HG02763 (cell line): ENCODE results near the gene CEND1.

ENCODE experiments used
- ATAC-seq: cut with Tn5 transposase; IDR thresholded peaks from one replicate; pipeline ENCODE4 v1.9.1; 2021; ENCODE audit warnings: mild to moderate bottlenecking, moderate library complexity; ENCODE audit not compliant: unreplicated experiment

The CEND1 gene

GRCh38 chr11:827897-828192 lies 38.0 kb upstream of the CEND1 start, which contains the start of gene CRACR2B:
CRACR2B (plus strand) TSS chr11:827919; CDS start chr11:828608, 689 bp downstream.
- no peak for ATAC-seq

GRCh38 chr11:827146-827896 lies 37.4 kb upstream of the CEND1 start:
- ATAC-seq, result no peak

- ATAC-seq, result no peak
Measured at GRCh38 chr11:826836-827145, 36.9 kb upstream of the CEND1 start.

GRCh38 chr11:826227-826621 lies 36.3 kb upstream of the CEND1 start:
- no peak for ATAC-seq

DNA sequence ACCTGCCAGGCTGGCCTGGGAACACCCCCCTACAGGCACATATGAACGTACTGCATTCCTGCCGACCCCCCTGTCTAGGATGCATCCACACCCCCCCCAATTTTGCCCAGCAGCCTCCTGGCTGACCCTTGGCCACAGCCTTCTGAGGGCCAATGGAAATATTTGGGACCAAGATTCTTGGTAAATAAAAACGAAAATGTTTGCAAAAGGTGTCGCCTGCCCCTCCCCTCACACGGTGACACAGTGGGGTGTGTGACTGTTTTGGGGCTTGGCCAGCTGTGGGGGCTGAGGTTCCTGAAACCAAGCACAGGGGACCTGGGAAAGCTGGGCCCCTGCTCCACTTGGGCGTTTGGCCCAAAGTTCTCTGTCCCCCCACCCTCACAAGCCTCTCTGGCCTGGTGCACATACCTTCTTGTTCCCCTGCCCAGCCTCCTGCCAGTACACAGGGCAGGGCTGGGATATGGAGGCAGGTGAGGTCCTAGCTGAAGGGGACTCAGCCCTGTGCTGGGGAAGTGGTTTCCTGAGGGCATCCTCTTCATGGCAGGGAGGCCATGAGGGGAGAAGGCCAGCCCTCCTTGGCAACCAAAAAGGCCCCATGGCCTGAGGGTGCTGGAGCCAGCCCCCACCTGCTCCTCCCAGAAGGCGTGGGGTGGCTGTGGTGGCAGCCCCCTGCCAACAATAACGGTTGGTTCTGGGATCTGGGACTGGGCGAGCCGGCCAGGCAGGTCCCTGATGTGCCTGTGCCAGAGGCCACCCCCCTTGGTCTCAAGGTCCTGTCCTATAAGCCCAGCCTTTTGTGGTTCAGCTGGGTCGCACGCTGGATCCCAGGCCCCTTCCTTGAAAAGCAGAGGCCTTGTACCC lies 35.7 kb upstream of the CEND1 start:
- no peak for ATAC-seq

DNA sequence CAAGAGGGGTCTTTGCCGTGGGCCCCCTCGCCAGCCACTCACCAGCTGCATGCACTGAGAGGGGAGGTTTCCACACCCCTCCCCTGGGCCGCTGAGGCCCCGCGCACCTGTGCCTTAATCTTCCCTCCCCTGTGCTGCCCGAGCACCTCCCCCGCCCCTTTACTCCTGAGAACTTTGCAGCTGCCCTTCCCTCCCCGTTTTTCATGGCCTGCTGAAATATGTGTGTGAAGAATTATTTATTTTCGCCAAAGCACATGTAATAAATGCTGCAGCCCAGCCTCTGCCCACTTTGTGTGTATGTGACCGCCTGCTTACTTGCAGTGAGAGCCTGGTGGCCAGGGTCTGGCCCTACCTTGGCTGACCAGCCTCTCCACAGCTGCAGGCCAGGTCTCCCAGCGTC lies 35.1 kb upstream of the CEND1 start:
- ATAC-seq, result no peak

- no peak for ATAC-seq
Measured at GRCh38 chr11:824292-824880, 34.5 kb upstream of the CEND1 start.

DNA sequence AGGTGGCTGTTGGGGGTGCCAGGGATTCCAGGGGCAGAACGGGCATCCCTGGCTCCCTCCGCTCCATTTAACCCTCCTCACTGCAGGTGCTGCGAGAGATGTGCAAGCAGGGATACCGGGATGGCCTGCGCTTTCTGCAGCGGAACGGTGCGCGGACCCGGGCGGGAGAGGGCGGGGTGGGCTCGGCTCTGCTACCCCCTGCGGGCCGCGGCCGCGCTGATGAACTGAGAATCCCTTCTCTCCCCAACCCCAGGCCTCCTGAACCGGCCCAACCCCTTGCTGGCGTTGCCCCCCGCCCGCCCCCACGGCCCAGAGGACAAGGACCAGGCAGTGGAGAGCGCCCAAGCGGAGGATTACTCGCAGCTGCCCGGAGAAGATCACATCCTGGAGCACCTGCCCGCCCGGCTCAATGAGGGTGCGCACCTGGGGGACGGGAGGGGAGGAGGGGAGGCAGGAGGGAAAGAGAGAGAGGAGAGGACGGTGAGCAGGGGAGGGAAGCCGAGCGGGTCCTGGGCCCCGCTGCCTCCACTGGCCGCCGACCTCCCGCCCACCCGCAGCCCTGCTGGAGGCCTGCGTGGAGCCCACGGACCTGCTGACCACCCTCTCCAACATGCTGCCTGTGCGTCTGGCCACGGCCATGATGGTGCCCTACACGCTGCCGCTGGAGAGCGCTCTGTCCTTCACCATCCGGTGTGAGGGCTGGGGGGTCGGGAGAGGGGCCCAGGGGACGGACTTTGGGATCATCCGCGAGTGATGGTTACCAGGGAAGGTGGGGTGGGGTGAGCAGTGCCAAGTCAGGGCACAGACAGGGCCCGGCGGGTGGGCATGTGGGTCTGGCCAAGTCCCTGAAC lies 33.8 kb upstream of the CEND1 start:
- no peak for ATAC-seq

DNA sequence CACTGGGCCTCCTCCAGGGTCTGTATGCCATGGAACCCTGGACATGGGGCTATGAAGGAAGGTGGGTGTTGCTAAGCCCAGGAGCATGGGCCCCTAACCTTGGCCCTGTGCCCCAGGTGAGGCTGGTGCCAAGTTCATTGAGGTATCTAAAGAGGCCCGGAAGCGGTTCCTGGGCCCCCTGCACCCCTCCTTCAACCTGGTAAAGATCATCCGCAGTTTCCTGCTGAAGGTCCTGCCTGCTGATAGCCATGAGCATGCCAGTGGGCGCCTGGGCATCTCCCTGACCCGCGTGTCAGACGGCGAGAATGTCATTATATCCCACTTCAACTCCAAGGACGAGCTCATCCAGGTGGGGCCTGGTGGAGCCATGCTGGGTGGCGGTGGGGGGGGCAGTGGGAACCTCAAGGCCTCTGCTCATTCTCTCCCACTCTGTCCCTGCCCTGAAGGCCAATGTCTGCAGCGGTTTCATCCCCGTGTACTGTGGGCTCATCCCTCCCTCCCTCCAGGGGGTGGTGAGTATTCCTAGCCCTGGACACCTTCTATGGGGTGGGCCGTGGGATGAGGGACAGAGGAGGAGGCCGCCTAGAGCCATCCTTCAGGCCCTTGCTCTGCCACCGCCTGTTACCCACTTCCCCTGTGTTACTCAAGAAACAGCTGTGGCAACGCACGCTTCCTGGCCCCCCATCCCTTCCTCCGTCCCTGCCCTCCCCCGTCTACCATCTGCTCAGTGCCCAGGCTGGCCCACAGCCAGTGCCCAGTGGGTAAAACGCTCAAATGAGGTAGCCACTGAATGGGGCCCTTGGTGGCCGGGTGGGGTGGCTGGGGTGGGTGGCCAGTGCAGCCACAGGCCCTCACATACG lies 31.9 kb upstream of the CEND1 start:
- ATAC-seq, result no peak

DNA sequence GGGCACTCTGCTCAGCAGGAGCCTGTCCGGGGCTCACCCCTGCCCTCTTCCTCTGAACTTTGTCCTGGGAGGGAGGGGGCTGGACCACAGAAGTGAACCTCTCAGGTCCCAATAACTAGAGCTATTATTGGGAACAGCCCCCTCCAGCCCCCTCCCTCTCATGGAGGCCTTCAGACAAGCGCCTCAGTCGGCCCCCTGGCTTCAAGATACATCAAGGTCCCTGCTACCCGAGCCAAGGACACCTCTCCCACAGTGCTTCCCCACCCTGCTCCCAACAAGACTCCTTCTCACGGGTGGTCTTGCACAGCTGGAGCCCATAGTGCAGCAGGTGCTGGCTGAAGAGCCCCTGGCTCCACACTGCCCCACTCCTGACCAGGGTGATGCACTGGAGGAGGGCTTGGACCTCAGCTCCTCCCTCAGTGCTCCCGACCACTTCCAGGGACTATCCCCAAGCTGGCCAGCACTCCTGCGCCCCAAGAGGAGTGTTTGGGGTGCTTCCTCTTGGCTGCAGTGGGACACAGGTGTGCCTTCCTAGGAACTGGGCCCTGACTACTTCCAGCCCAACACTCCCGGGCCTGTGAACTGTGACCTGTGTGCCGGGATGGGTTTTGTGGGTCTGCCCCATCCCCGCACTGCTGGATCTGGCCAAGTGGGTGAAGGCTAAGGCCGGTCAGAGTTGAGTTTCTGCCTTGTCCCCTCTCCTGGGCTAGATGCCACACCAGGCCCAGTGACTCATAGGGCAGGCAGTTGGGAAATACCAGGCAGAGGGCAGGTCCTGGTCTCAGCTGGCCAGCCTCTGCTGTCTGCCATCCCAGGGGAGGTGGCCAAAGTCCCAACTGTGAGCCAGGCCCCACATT lies 31.0 kb upstream of the CEND1 start:
- no peak for ATAC-seq

- ATAC-seq, result peak; percentile 52
Measured at GRCh38 chr11:819943-820649, 30.2 kb upstream of the CEND1 start.

DNA sequence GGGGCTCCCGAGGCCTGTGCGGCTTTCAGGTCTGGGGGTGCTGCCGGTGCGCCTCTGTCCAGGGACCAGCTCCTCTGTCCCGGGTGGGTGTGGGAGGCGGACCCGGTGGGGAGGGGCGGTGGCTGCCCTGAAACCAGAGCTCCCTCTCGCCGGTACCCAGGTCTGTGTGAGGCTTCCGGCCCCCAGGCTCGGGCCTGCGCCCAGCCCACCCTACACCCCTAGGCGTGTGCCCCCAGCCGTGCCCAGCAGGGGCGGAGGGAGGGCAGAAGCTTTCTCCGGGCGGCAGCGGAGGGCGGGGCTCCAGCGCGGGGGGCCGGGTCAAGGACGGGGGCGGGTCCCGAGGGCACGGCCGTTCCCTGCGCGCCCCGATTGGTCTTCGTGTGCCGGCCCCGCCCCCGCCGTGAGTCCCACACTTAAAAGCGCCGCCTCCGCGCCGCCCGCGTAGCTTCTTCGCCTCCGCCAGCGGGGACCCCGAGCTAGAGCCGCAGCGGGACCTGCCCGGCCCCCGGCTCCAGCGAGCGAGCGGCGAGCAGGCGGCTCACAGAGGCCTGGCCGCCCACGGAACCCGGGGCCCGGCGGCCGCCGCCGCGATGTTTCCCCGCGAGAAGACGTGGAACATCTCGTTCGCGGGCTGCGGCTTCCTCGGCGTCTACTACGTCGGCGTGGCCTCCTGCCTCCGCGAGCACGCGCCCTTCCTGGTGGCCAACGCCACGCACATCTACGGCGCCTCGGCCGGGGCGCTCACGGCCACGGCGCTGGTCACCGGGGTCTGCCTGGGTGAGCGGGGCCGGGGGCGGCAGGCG lies 29.4 kb upstream of the CEND1 start:
- ATAC-seq, result peak; percentile 63

DNA sequence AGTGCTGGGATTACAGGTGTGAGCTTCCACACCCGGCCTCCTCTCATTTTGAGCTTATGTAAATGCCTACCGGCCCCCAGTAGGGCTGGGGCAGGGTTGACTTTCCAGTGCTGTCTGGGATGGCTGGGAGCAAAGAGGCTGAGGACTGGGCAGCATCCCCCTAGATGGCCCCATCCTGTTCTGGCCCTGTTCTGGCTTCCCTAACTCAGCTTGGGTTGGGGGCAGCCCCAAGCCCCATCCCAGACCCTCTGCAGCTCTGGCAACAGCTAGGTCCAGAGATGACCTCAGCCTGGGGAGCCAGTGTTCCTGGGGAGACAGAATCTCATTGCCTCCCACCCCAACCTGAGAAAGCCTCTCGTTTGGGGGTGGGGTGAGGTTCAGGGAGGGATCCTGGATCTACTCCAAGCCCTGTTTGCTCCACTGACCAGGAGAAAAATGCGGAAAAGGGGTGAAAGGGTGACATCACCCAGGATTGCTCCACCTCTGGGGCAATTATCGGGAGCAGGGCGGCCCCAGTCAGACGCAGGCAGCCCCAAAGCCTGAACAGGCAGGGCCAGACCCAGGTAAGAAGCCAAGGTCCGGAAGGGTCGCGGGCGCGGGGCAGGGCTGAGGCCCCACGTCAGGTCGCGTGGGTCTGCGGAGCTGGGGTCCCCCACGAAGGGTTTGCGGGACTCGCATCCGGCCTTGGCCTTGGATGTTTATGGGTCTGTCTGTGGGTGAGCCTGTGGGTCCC lies 28.7 kb upstream of the CEND1 start, which contains the start of gene PNPLA2:
TSS of gene PNPLA2 (plus strand) at position 519 of the 733 bp plus-strand sequence. CDS start 805 bp downstream, outside the sequence.
- no peak for ATAC-seq

- ATAC-seq, result no peak
Measured at GRCh38 chr11:816433-816779, 26.5 kb upstream of the CEND1 start.

- no peak for ATAC-seq
Measured at GRCh38 chr11:815675-816432, 26.0 kb upstream of the CEND1 start.

DNA sequence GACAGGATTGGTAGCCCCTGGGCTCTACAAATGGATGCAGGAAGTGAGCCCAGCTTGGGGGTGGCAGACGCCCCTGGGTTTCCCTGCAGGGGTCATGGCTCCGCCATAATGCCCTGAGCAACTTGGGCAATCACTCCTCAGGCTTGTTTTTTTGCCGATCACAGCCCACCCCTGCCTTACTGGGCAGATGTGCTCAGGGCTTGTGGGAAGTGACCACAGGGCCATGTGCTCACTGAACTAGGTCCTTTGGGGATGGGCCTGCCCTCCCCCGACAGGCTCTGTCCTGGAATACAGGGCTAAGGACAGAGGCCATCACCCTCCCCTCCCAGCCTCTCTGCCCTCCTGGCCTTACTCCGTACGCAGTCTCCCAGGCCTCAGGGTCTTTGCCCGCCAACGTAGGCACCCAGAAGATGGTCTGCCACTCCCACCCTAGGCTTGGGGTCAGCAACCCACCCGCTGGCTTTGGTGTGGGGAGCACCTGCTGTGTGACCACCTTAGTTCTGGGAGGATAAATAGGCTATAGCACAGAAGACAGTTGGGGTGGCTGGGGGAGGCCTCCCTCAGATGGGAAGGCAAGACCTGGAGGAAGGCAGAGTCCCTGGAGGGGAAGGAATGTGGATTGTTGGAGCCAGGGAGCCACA lies 23.7 kb upstream of the CEND1 start:
- no peak for ATAC-seq
